GM23338 (cell line): ENCODE measurements around the gene MPHOSPH6. TPM values are rescaled to one million over a fixed set of nuclear protein-coding genes. Genes with fewer than 3 reads are reported as not detected.

Experiments
- ATAC-seq: fragments of 200-7000 bp; cut with Tn5 transposase; 3 replicates; pipeline ENCODE4 v1.9.1; 2020
- DNase-seq: peaks from one replicate; pipeline ENCODE4 v3.0.0-alpha.2; 2015; ENCODE audit warnings: low spot score
- H2AFZ ChIP-seq: fragments of 200-600 bp; sonication (generic); 2 replicates; pipeline ENCODE4 v1.8.0; 2016; ENCODE audit warnings: antibody characterized with exemption, mild to moderate bottlenecking, moderate library complexity
- H3F3A ChIP-seq: fragments of 200-600 bp; sonication (generic); replicated peaks from 2 replicates; pipeline ENCODE4 v1.8.0; 2017; ENCODE audit warnings: antibody characterized with exemption, mixed run types, low read depth
- H3K27ac ChIP-seq: fragments of 200-600 bp; sonication (generic); 2 replicates; pipeline ENCODE4 v1.6.1; 2016; ENCODE audit warnings: low read depth
- H3K27me3 ChIP-seq: fragments of 200-600 bp; sonication (generic); 2 replicates; pipeline ENCODE4 v1.8.0; 2016; ENCODE audit warnings: mild to moderate bottlenecking, mixed run types, moderate library complexity; ENCODE audit not compliant: insufficient read depth
- H3K36me3 ChIP-seq: fragments of 200-600 bp; sonication (generic); 2 replicates; pipeline ENCODE4 v1.8.0; 2016; ENCODE audit warnings: mild to moderate bottlenecking; ENCODE audit not compliant: insufficient read depth
- H3K4me1 ChIP-seq: fragments of 200-600 bp; sonication (generic); 2 replicates; pipeline ENCODE4 v1.8.0; 2016; ENCODE audit warnings: mild to moderate bottlenecking, moderate library complexity; ENCODE audit not compliant: insufficient read depth
- H3K4me2 ChIP-seq: fragments of 200-600 bp; sonication (generic); 2 replicates; pipeline ENCODE4 v1.7.1; 2017; ENCODE audit warnings: mixed run types
- H3K4me3 ChIP-seq: fragments of 200-600 bp; sonication (generic); 2 replicates; pipeline ENCODE4 v1.6.1; 2016; ENCODE audit warnings: mixed run types
- H3K79me2 ChIP-seq: fragments of 200-600 bp; sonication (generic); replicated peaks from 2 replicates; pipeline ENCODE4 v1.8.0; 2017; ENCODE audit warnings: mild to moderate bottlenecking; ENCODE audit not compliant: insufficient read depth
- H3K9me2 ChIP-seq: fragments of 200-600 bp; sonication (generic); 2 replicates; pipeline ENCODE4 v1.8.0; 2017; ENCODE audit not compliant: insufficient read depth
- H4K20me1 ChIP-seq: fragments of 200-600 bp; sonication (generic); replicated peaks from 2 replicates; pipeline ENCODE4 v1.8.0; 2017; ENCODE audit warnings: mild to moderate bottlenecking; ENCODE audit not compliant: insufficient read depth
- H3K27ac Mint-ChIP-seq: 2 replicates; pipeline ENCODE4 v1.8.0; 2020; ENCODE audit warnings: inconsistent platforms, mild to moderate bottlenecking, moderate library complexity, mixed read lengths
- H3K27me3 Mint-ChIP-seq: 3 replicates; pipeline ENCODE4 v1.8.0; 2022; ENCODE audit warnings: low read depth, mild to moderate bottlenecking, moderate library complexity, mixed read lengths, inconsistent platforms; ENCODE audit not compliant: insufficient read depth, poor library complexity
- H3K36me3 Mint-ChIP-seq: 3 replicates; pipeline ENCODE4 v1.8.0; 2021; ENCODE audit warnings: low read depth, mild to moderate bottlenecking, inconsistent platforms, moderate library complexity, mixed read lengths
- H3K4me1 Mint-ChIP-seq: 3 replicates; pipeline ENCODE4 v1.8.0; 2020; ENCODE audit warnings: mild to moderate bottlenecking, inconsistent platforms, mixed read lengths
- H3K4me3 Mint-ChIP-seq: 3 replicates; pipeline ENCODE4 v1.8.0; 2021; ENCODE audit warnings: moderate library complexity, mild to moderate bottlenecking, inconsistent platforms, mixed read lengths
- H3K9me3 Mint-ChIP-seq: 3 replicates; pipeline ENCODE4 v1.8.0; 2020; ENCODE audit warnings: moderate library complexity, mild to moderate bottlenecking, inconsistent platforms, mixed read lengths
- CREB1 ChIP-seq: fragments of 250-450 bp; sonication (Bioruptor Pico); IDR thresholded peaks from 2 replicates; pipeline ENCODE4 v1.5.0; 2020; ENCODE audit warnings: low read depth, mild to moderate bottlenecking, moderate library complexity
- EZH2phosphoT487 ChIP-seq: fragments of 200-600 bp; sonication (generic); IDR thresholded peaks from one replicate; pipeline ENCODE4 v1.8.1; 2018; ENCODE audit warnings: antibody characterized with exemption; ENCODE audit not compliant: unreplicated experiment
- JUNB ChIP-seq: IDR thresholded peaks from one replicate; pipeline ENCODE4 v1.6.1; 2016; ENCODE audit warnings: antibody characterized with exemption; ENCODE audit not compliant: unreplicated experiment
- NANOG ChIP-seq: IDR thresholded peaks from 2 replicates; pipeline ENCODE4 v1.6.1; 2016; ENCODE audit warnings: antibody characterized with exemption, borderline replicate concordance
- STAT1 ChIP-seq: IDR thresholded peaks from one replicate; pipeline ENCODE4 v1.6.1; 2016; ENCODE audit warnings: antibody characterized with exemption; ENCODE audit not compliant: unreplicated experiment
- ZNF114 ChIP-seq: fragments of 250-450 bp; sonication (Bioruptor Pico); IDR thresholded peaks from 2 replicates; pipeline ENCODE4 v1.5.0; 2020; ENCODE audit warnings: mild to moderate bottlenecking, moderate library complexity
- ZNF331 ChIP-seq: fragments of 250-450 bp; sonication (Bioruptor Pico); IDR thresholded peaks from 2 replicates; pipeline ENCODE4 v1.5.0; 2020; ENCODE audit warnings: low read depth, mild to moderate bottlenecking, moderate library complexity
- polyA plus RNA-seq: library from polyadenylated mRNA; unstranded; fragments of >200 nt; fragmentation: Nextera tagmentation; extraction: Ambion mirVana; gene quantifications from 2 replicates; pipeline ENCODE4 v1.2.1, GENCODE V29; 2016
- total RNA-seq: library from RNA; depleted of rRNA; stranded (reverse); fragments of >200 nt; shearing (Covaris generic); gene quantifications from 2 replicates; pipeline ENCODE4 v1.2.3, GENCODE V29; 2014
- TF ChIP-seq, protein P1 (sequence below), 2 experiments: fragments of 200-600 bp in 1 of 2; sonication (generic) in 1 of 2; conservative IDR thresholded peaks; 2 replicates each; pipeline versions ENCODE4 v1.5.1 to v1.6.1; 2016 to 2017; ENCODE audit warnings: antibody characterized with exemption in 2 of 2, low read depth in 2 of 2, mild to moderate bottlenecking in 2 of 2, moderate library complexity in 1 of 2
- TF ChIP-seq, protein P2 (sequence below): IDR thresholded peaks from 2 replicates; pipeline ENCODE4 v1.6.1; 2016; ENCODE audit warnings: antibody characterized with exemption
- TF ChIP-seq, protein P3 (sequence below): IDR thresholded peaks from one replicate; pipeline ENCODE4 v1.6.1; 2018; ENCODE audit warnings: antibody characterized with exemption; ENCODE audit not compliant: unreplicated experiment

MPHOSPH6 gene
- total and polyA plus RNA-seq, 2 experiments from 2014 or later, result 40.8 to 94.7 TPM

DNA sequence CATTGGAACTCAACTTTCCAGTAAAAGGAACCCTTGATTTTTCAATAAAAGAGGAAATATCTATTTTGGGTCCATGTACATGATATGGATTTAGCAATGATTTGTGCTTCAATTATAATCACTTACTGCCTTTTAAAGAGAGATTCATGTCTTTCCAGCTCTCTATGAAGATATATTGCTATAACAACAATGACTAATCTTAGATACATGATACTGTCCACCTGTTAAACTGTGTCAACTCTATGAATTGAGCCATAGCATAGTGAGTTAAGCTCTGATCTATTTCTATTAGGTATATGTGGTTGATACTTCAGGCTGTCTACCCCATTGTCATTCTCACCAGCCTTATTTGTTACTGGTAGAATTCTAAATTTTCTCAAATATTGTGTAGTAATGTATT lies 15.0 kb upstream of the MPHOSPH6 start (continued):
- TF ChIP-seq NANOG, result no peak
- TF ChIP-seq STAT1, result no peak
- TF ChIP-seq, protein P1, sequence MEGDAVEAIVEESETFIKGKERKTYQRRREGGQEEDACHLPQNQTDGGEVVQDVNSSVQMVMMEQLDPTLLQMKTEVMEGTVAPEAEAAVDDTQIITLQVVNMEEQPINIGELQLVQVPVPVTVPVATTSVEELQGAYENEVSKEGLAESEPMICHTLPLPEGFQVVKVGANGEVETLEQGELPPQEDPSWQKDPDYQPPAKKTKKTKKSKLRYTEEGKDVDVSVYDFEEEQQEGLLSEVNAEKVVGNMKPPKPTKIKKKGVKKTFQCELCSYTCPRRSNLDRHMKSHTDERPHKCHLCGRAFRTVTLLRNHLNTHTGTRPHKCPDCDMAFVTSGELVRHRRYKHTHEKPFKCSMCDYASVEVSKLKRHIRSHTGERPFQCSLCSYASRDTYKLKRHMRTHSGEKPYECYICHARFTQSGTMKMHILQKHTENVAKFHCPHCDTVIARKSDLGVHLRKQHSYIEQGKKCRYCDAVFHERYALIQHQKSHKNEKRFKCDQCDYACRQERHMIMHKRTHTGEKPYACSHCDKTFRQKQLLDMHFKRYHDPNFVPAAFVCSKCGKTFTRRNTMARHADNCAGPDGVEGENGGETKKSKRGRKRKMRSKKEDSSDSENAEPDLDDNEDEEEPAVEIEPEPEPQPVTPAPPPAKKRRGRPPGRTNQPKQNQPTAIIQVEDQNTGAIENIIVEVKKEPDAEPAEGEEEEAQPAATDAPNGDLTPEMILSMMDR (conservative IDR thresholded peaks at IDR 0.05; ENCODE audit: low read depth in 2 of 2), result no peak
- TF ChIP-seq, protein P2, sequence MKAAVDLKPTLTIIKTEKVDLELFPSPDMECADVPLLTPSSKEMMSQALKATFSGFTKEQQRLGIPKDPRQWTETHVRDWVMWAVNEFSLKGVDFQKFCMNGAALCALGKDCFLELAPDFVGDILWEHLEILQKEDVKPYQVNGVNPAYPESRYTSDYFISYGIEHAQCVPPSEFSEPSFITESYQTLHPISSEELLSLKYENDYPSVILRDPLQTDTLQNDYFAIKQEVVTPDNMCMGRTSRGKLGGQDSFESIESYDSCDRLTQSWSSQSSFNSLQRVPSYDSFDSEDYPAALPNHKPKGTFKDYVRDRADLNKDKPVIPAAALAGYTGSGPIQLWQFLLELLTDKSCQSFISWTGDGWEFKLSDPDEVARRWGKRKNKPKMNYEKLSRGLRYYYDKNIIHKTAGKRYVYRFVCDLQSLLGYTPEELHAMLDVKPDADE, result no peak
- TF ChIP-seq JUNB, result no peak
- no peak for TF ChIP-seq CREB1 (CRISPR knock-in tag)
- TF ChIP-seq, protein P3, sequence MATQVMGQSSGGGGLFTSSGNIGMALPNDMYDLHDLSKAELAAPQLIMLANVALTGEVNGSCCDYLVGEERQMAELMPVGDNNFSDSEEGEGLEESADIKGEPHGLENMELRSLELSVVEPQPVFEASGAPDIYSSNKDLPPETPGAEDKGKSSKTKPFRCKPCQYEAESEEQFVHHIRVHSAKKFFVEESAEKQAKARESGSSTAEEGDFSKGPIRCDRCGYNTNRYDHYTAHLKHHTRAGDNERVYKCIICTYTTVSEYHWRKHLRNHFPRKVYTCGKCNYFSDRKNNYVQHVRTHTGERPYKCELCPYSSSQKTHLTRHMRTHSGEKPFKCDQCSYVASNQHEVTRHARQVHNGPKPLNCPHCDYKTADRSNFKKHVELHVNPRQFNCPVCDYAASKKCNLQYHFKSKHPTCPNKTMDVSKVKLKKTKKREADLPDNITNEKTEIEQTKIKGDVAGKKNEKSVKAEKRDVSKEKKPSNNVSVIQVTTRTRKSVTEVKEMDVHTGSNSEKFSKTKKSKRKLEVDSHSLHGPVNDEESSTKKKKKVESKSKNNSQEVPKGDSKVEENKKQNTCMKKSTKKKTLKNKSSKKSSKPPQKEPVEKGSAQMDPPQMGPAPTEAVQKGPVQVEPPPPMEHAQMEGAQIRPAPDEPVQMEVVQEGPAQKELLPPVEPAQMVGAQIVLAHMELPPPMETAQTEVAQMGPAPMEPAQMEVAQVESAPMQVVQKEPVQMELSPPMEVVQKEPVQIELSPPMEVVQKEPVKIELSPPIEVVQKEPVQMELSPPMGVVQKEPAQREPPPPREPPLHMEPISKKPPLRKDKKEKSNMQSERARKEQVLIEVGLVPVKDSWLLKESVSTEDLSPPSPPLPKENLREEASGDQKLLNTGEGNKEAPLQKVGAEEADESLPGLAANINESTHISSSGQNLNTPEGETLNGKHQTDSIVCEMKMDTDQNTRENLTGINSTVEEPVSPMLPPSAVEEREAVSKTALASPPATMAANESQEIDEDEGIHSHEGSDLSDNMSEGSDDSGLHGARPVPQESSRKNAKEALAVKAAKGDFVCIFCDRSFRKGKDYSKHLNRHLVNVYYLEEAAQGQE, result no peak

DNA sequence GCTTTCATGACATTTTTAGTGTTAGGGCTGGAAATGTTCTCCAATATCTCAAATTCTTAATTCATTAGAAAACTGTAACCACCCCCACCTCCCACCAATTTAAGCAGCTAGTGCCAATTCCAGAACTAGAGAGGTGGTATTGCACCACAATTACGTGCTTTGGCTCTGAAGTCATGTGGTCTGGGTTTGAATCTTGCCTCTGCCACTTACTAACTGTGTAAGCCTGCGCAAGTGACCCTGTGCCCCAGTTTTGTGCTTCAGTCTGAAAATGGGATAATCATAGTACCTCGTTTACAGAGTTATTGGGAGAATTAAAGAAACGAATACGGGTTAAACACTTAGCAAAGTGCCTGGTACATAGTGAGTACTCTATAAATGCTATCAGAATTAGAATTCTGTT lies 14.2 kb upstream of the MPHOSPH6 start:
- Histone ChIP-seq H3K27ac (no peak overlapping the region), H3K4me3 (no peak overlapping the region), H3F3A (no peaks in the 10 kb centered on the region), H2AFZ (no peak overlapping the region), H3K4me1 (no peaks in the 10 kb centered on the region), H3K36me3 (no peaks in the 10 kb centered on the region), H3K27me3 (no peaks in the 10 kb centered on the region), H4K20me1 (no peaks in the 10 kb centered on the region), H3K79me2 (no peaks in the 10 kb centered on the region), H3K9me2 (no peaks in the 10 kb centered on the region), H3K4me2 (no peak overlapping the region)
- DNase-seq (no peak), ATAC-seq (no peak)
- H3K4me3 Mint-ChIP-seq, result no peak overlapping the region
- H3K27me3 Mint-ChIP-seq, result peaks cover 3% of the 10 kb centered on the region
- H3K27ac Mint-ChIP-seq, result no peak overlapping the region
- H3K36me3 Mint-ChIP-seq, result no peaks in the 10 kb centered on the region
- no peaks in the 10 kb centered on the region for H3K9me3 Mint-ChIP-seq
- H3K4me1 Mint-ChIP-seq, result peaks cover 15% of the 10 kb centered on the region; the same call in 2 of the 3 replicates
- TF ChIP-seq, protein P1 (conservative IDR thresholded peaks at IDR 0.05; ENCODE audit: low read depth in 2 of 2), result no peak
- TF ChIP-seq ZNF114 (no peak), EZH2phosphoT487 (no peak), ZNF331 (CRISPR knock-in tag) (no peak), JUNB (no peak)
- TF ChIP-seq, protein P2, result no peak
- TF ChIP-seq, protein P3, result no peak
